ENCODE measurements around the gene SPTBN5.

The SPTBN5 gene

GRCh38 chr15:41897363-41897799, 3.5 kb upstream of the SPTBN5 start:
- no peak for DNase-seq (ENCODE audit: low read depth)
- H3K4me3 ChIP-seq (replicated peaks; ENCODE audit: low read depth, low read length) = no peak overlapping the region
- TF ChIP-seq CTCF (IDR thresholded peaks at IDR 0.05; ENCODE audit: low read length, missing control alignments) = no peak

- TF ChIP-seq CTCF (IDR thresholded peaks at IDR 0.05; ENCODE audit: low read length, missing control alignments) = no peak
- no peak overlapping the region for H3K4me3 ChIP-seq (replicated peaks; ENCODE audit: low read depth, low read length)
- DNase-seq (ENCODE audit: low read depth) = no peak
Measured at GRCh38 chr15:41896566-41896965, 2.7 kb upstream of the SPTBN5 start.

GRCh38 chr15:41895957-41896356, 2.1 kb upstream of the SPTBN5 start:
- DNase-seq (ENCODE audit: low read depth) = no peak
- no peak for TF ChIP-seq CTCF (IDR thresholded peaks at IDR 0.05; ENCODE audit: low read length, missing control alignments)
- no peak overlapping the region for H3K4me3 ChIP-seq (replicated peaks; ENCODE audit: low read depth, low read length)

GRCh38 chr15:41895491-41895890, 1.6 kb upstream of the SPTBN5 start:
- H3K4me3 ChIP-seq (replicated peaks; ENCODE audit: low read depth, low read length) = no peak overlapping the region
- TF ChIP-seq CTCF (IDR thresholded peaks at IDR 0.05; ENCODE audit: low read length, missing control alignments) = no peak

GRCh38 chr15:41894791-41895463, 1.1 kb upstream of the SPTBN5 start:
- TF ChIP-seq CTCF (IDR thresholded peaks at IDR 0.05; ENCODE audit: low read length, missing control alignments) = peak; percentile 16
- H3K4me3 ChIP-seq (replicated peaks; ENCODE audit: low read depth, low read length) = no peak overlapping the region
- DNase-seq (ENCODE audit: low read depth) = peak; percentile 77

More at GRCh38 chr15:41895491-41895890, 1.6 kb upstream of the SPTBN5 start:
- no peak for DNase-seq (ENCODE audit: low read depth)

- DNase-seq (ENCODE audit: low read depth) = no peak
- no peak for TF ChIP-seq CTCF (IDR thresholded peaks at IDR 0.05; ENCODE audit: low read length, missing control alignments)
- no peak overlapping the region for H3K4me3 ChIP-seq (replicated peaks; ENCODE audit: low read depth, low read length)
Measured at GRCh38 chr15:41894251-41894790, 468 bp upstream of the SPTBN5 start.

Measured in fibroblast of pulmonary artery (primary cell).